Effector memory CD8-positive, alpha-beta T cell (primary cell): ENCODE results near the gene MYOD1.

Experiments
- ATAC-seq: fragments of 150-1000 bp; cut with Tn5 transposase; replicated peaks from 2 replicates; pipeline ENCODE4 v1.10.0; 2021; ENCODE audit warnings: mild to moderate bottlenecking, moderate library complexity
- DNase-seq, 3 experiments: peaks; one replicate each; pipeline ENCODE4 v3.0.0; 2021
- H3K27ac Mint-ChIP-seq, 2 donors: one replicate each; pipeline ENCODE4 v1.8.0; 2022; ENCODE audit warnings: mild to moderate bottlenecking in 2 of 2, mixed read lengths in 2 of 2, moderate library complexity in 2 of 2
- H3K27me3 Mint-ChIP-seq, 2 donors: one replicate each; pipeline ENCODE4 v1.8.0; 2022; ENCODE audit warnings: mixed read lengths in 2 of 2
- H3K36me3 Mint-ChIP-seq: one replicate; pipeline ENCODE4 v1.8.0; 2022; ENCODE audit warnings: mild to moderate bottlenecking, moderate library complexity, mixed read lengths; ENCODE audit not compliant: insufficient read depth
- H3K4me1 Mint-ChIP-seq, 2 donors: one replicate each; pipeline ENCODE4 v1.8.0; 2022; ENCODE audit warnings: low read depth in 2 of 2, mixed read lengths in 2 of 2
- H3K4me3 Mint-ChIP-seq, 2 donors: one replicate each; pipeline ENCODE4 v1.8.0; 2022; ENCODE audit warnings: mild to moderate bottlenecking in 2 of 2, mixed read lengths in 2 of 2, moderate library complexity in 2 of 2
- H3K9me3 Mint-ChIP-seq, 2 donors: one replicate each; pipeline ENCODE4 v1.8.0; 2022; ENCODE audit warnings: mixed read lengths in 2 of 2

MYOD1 gene

DNA sequence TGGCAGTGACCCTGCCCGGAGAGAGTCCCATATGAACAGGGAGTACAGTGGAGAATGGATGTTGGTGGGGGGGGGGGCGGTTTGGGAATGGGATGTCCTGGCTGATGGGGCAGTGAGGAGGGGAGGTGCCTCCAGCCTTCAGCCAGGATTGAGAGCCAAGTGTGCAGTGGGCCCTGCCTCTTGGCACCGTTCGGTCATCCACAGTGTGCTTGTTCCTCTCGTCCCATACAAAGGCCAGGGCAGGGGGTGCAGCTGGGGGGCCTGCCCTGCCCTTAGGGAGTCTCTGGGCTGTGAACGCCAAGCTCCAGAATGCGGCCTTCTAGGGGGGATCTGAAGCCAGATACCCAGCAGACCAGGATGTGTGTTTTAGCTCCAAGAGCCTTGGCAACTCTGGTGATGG, 49.2 kb downstream of the MYOD1 start:
- no peak for ATAC-seq

DNA sequence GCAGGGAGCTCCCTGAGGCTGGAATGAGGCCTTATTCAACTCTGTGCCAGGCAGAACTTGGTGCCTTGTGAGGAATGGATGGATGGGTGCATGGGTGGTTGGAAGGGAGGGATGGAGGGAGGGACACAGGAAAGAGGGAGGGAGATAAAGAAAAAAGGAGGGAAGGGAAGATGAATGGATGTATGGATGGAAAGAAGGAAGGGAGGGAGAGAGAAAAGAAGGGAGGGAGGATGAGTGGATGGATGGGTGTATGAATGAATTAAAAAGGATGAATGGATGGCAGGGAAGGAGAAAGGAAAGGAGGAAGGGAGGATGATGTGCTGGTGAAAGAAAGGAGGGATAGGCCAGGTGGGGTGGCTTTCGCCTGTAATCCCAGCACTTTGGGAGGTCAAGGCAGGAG, 49.8 kb downstream of the MYOD1 start:
- H3K27ac Mint-ChIP-seq, result no peak overlapping the region

More for the DNA sequence above, 49.2 kb downstream of the MYOD1 start:
- no peak overlapping the region for H3K27ac Mint-ChIP-seq
- H3K4me3 Mint-ChIP-seq, result no peak overlapping the region
- peaks cover 10 to 18% of the 10 kb centered on the region in 2 donors for H3K27me3 Mint-ChIP-seq
- H3K9me3 Mint-ChIP-seq, result no peaks in the 10 kb centered on the region
- H3K4me1 Mint-ChIP-seq, result no peaks in the 10 kb centered on the region
- DNase-seq, result no peak
- peaks cover 3% of the 10 kb centered on the region for H3K36me3 Mint-ChIP-seq

DNA sequence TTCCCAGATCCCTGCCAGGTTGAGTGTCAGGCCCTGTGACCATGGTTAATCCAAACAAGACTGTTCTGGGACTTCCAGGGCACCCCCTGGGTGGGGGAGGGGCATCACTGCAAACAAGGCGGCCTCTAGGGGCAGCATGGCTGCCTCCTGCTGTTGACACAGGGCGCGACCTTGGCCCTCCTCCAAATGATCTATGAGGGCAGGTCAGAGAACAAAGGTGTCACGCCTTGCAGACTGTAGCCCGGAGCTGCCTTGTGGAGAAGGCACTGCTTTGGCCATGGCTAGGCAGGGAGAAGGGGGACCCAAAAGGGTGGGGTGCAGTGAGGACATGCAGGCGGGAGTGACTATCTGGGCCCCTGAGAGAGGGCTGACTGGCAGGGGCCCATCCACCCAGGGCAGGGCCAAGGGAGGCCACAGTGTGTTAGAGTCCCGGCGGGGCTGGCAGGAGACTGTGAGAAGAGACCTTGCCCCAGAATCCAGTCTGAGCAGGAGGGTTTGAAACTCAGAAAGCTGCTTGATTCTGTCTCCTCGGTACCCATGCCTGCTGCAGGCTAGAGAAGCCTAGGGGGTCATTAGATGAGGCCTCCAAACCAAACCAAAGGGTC, 50.8 kb downstream of the MYOD1 start:
- Mint-ChIP-seq H3K4me1 (no peaks in the 10 kb centered on the region), H3K9me3 (no peaks in the 10 kb centered on the region), H3K27ac (no peak overlapping the region), H3K27me3 (peaks cover 10 to 18% of the 10 kb centered on the region in 2 donors), H3K36me3 (peaks cover 3% of the 10 kb centered on the region), H3K4me3 (no peak overlapping the region)
- DNase-seq (no peak), ATAC-seq (no peak)

More for the DNA sequence above, 49.8 kb downstream of the MYOD1 start:
- Mint-ChIP-seq H3K4me1 (no peaks in the 10 kb centered on the region), H3K9me3 (no peaks in the 10 kb centered on the region), H3K4me3 (no peak overlapping the region), H3K27me3 (peaks cover 10 to 18% of the 10 kb centered on the region in 2 donors), H3K36me3 (peaks cover 3% of the 10 kb centered on the region)
- DNase-seq, result no peak
- ATAC-seq, result no peak

DNA sequence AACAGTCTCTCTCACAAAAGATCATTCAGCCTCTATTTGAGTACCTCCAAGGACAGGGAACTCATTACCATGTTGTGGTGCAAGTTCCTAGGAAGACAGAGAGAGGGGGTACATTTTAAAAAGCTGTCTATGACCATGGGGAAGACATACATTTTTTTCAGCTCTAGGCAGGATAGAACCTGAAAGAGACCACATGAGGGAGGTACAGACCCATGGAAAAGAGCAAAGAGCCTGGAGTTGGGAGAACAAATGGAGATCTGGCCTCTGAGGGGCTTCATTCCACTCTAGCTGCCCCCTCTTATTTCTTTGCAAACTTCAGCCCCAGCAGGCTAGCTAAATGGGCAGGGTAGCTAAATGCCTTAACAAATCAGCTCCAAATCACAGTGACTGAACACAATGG, 51.5 kb downstream of the MYOD1 start:
- Mint-ChIP-seq H3K4me1 (no peaks in the 10 kb centered on the region), H3K4me3 (no peak overlapping the region), H3K36me3 (peaks cover 3% of the 10 kb centered on the region), H3K27ac (no peak overlapping the region), H3K27me3 (peaks cover 5 to 11% of the 10 kb centered on the region in 2 donors), H3K9me3 (no peaks in the 10 kb centered on the region)
- ATAC-seq, result no peak
- no peak for DNase-seq

DNA sequence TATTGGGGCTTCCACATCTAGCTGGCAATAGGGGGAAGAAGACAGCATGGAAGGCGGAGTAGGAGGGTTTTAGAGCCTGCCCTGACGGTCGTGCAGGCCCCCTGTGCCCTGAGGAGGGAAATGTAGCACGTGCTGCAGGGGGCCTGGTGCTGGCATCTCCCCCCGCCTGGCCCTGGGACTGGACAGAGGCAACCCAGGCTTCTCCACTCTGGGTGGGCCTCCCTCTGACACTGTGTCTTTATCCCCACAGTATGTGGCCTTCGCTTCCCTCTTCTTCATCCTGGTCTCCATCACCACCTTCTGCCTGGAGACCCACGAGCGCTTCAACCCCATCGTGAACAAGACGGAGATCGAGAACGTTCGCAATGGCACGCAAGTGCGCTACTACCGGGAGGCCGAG, 52.0 kb downstream of the MYOD1 start:
- Mint-ChIP-seq H3K27ac (no peak overlapping the region), H3K27me3 (peaks cover 0 to 8% of the 10 kb centered on the region in 2 donors), H3K4me1 (no peaks in the 10 kb centered on the region), H3K4me3 (no peak overlapping the region), H3K36me3 (peaks cover 3% of the 10 kb centered on the region), H3K9me3 (no peaks in the 10 kb centered on the region)
- DNase-seq, result no peak
- no peak for ATAC-seq
